OCI-LY7 (cell line): Measurements from ENCODE around the gene CTNNA3. TPM values are rescaled to one million over a fixed set of nuclear protein-coding genes. Genes with fewer than 3 reads are reported as not detected.

Experiments
- BruUV-seq: library from RNA; stranded (reverse); fragments of 400-500 nt; replicated peaks from 2 replicates; lab custom pipeline; 2021; lab: Mats Ljungman, UMichigan
- CTCF ChIA-PET: fragments of 300-600 bp; sonication (Branson Sonifier 250); formaldehyde crosslinking; loops from one replicate; lab custom pipeline; 2022; ENCODE audit warnings: antibody characterized with exemption; ENCODE audit not compliant: unreplicated experiment; lab: Charles Lee
- POLR2A ChIA-PET: fragments of 300-600 bp; sonication (Branson Sonifier 250); formaldehyde crosslinking; loops from one replicate; lab custom pipeline; 2022; ENCODE audit warnings: antibody characterized with exemption; lab: Charles Lee
- DNase-seq: peaks from one replicate; pipeline ENCODE4 v3.0.0-alpha.2; 2015; ENCODE audit warnings: low spot score
- H2AFZ ChIP-seq: fragments of 200-600 bp; sonication (generic), shearing (Covaris generic); 2 replicates; pipeline ENCODE4 v1.6.1; 2014; ENCODE audit warnings: mild to moderate bottlenecking, antibody characterized with exemption, low read length, moderate library complexity
- H3K27ac ChIP-seq: fragments of 200-600 bp; sonication (generic); 2 replicates; pipeline ENCODE4 v1.5.1; 2014; ENCODE audit warnings: mixed run types, low read depth, mild to moderate bottlenecking, moderate library complexity, low read length, inconsistent platforms; ENCODE audit not compliant: poor library complexity, severe bottlenecking
- H3K36me3 ChIP-seq: fragments of 200-600 bp; sonication (generic); 2 replicates; pipeline ENCODE4 v1.6.1; 2014; ENCODE audit warnings: mild to moderate bottlenecking, antibody characterized with exemption, low read length, moderate library complexity, mixed read lengths; ENCODE audit not compliant: insufficient read depth
- H3K4me1 ChIP-seq: fragments of 200-600 bp; sonication (generic); 2 replicates; pipeline ENCODE4 v1.5.1; 2014; ENCODE audit warnings: mild to moderate bottlenecking, low read length; ENCODE audit not compliant: insufficient read depth, poor library complexity, severe bottlenecking
- H3K4me2 ChIP-seq: fragments of 200-600 bp; sonication (generic); 2 replicates; pipeline ENCODE4 v1.6.1; 2014; ENCODE audit warnings: mild to moderate bottlenecking, low read length
- H3K4me3 ChIP-seq: fragments of 200-600 bp; sonication (generic); 2 replicates; pipeline ENCODE4 v1.5.1; 2014; ENCODE audit warnings: mild to moderate bottlenecking, low read depth, low read length; ENCODE audit not compliant: poor library complexity, severe bottlenecking
- H3K79me2 ChIP-seq: fragments of 200-600 bp; sonication (generic); 2 replicates; pipeline ENCODE4 v1.6.1; 2016; ENCODE audit warnings: low read depth, mild to moderate bottlenecking, low read length, moderate library complexity, mixed read lengths; ENCODE audit not compliant: insufficient read depth
- H3K9me2 ChIP-seq: fragments of 200-600 bp; sonication (generic); 2 replicates; pipeline ENCODE4 v1.6.1; 2016; ENCODE audit warnings: mild to moderate bottlenecking, low read length, mixed read lengths; ENCODE audit not compliant: insufficient read depth
- H3K9me3 ChIP-seq: fragments of 200-600 bp; sonication (generic); 2 replicates; pipeline ENCODE4 v1.6.1; 2014; ENCODE audit warnings: mild to moderate bottlenecking, mixed run types, low read length, mixed read lengths
- H4K20me1 ChIP-seq: fragments of 200-600 bp; sonication (generic); 2 replicates; pipeline ENCODE4 v1.6.1; 2014; ENCODE audit warnings: mild to moderate bottlenecking, antibody characterized with exemption, low read length, moderate library complexity, mixed read lengths; ENCODE audit not compliant: insufficient read depth
- EZH2phosphoT487 ChIP-seq: fragments of 200-600 bp; sonication (generic); IDR thresholded peaks from 2 replicates; pipeline ENCODE4 v1.6.1; 2018; ENCODE audit warnings: low read depth, borderline replicate concordance, mild to moderate bottlenecking, mixed run types, antibody characterized with exemption, low read length, moderate library complexity, mixed read lengths
- intact Hi-C: fragments of 100-400 bp; cut with micrococcal nuclease; formaldehyde crosslinking; loops from one replicate; pipeline ENCODE4 v1.10.0; 2022; ENCODE audit not compliant: unreplicated experiment
- total RNA-seq, 2 experiments: library from RNA; depleted of rRNA in 1 of 2; stranded (reverse); fragments of >200 nt in 1 of 2; shearing (Covaris generic) in 1 of 2; gene quantifications; 2 replicates each; pipeline ENCODE4 v1.2.3, GENCODE V29; 2014 to 2022
- TF ChIP-seq, protein P1 (sequence below): fragments of 200-600 bp; sonication (generic); conservative IDR thresholded peaks from 2 replicates; pipeline ENCODE4 v1.5.1; 2014; ENCODE audit warnings: mild to moderate bottlenecking, antibody characterized with exemption, low read length, moderate library complexity, mixed read lengths

Gene CTNNA3
- total RNA-seq, 2 experiments from 2014 or later, result not detected

DNA sequence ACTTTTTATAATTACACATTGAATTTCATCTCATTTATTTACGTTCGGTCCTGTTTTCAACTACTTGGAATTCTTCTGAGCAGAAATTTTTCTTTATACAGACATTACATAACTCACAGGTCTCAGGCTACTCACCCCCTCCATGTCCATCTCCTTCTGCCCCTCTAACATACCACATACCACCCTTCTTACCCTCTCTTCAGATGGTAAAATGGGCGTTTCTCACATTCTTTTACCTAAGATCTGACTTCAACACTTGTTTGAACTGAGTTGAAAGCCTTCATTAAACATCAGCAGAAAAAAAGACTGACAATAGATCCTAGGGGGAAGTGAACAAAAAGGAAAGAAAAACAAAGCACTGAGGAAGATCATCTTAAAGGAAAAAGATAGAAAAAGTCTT lies 309.7 kb downstream of the CTNNA3 start:
- DNase-seq, result no peak
- intact Hi-C loops, result no loop called here
- Histone ChIP-seq H3K36me3 (no peaks in the 10 kb centered on the region), H3K79me2 (no peaks in the 10 kb centered on the region), H3K9me3 (no peaks in the 10 kb centered on the region), H3K27ac (no peak overlapping the region), H4K20me1 (no peaks in the 10 kb centered on the region), H3K9me2 (no peaks in the 10 kb centered on the region), H3K4me1 (no peaks in the 10 kb centered on the region), H2AFZ (no peak overlapping the region), H3K4me3 (no peak overlapping the region), H3K4me2 (no peak overlapping the region)
- TF ChIP-seq, protein P1, sequence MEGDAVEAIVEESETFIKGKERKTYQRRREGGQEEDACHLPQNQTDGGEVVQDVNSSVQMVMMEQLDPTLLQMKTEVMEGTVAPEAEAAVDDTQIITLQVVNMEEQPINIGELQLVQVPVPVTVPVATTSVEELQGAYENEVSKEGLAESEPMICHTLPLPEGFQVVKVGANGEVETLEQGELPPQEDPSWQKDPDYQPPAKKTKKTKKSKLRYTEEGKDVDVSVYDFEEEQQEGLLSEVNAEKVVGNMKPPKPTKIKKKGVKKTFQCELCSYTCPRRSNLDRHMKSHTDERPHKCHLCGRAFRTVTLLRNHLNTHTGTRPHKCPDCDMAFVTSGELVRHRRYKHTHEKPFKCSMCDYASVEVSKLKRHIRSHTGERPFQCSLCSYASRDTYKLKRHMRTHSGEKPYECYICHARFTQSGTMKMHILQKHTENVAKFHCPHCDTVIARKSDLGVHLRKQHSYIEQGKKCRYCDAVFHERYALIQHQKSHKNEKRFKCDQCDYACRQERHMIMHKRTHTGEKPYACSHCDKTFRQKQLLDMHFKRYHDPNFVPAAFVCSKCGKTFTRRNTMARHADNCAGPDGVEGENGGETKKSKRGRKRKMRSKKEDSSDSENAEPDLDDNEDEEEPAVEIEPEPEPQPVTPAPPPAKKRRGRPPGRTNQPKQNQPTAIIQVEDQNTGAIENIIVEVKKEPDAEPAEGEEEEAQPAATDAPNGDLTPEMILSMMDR, result no peak
- TF ChIP-seq EZH2phosphoT487, result no peak
- POLR2A ChIA-PET, result interaction anchor here (1.0 kb wide), 1 partner anchor 8 kb away, joined by 6 read pairs; no protein-coding TSS in a partner anchor
- no TSS peak for BruUV-seq
- CTCF ChIA-PET, result no interaction called here

GRCh38 chr10:67385566-67385965 lies 310.4 kb downstream of the CTNNA3 start:
- Histone ChIP-seq H3K79me2 (no peaks in the 10 kb centered on the region), H4K20me1 (no peaks in the 10 kb centered on the region), H2AFZ (no peak overlapping the region), H3K9me3 (no peaks in the 10 kb centered on the region), H3K4me3 (no peak overlapping the region), H3K9me2 (no peaks in the 10 kb centered on the region), H3K36me3 (no peaks in the 10 kb centered on the region), H3K4me1 (no peaks in the 10 kb centered on the region), H3K4me2 (no peak overlapping the region), H3K27ac (no peak overlapping the region)
- POLR2A ChIA-PET, result interaction anchor here (1.0 kb wide), 1 partner anchor 8 kb away, joined by 6 read pairs; no protein-coding TSS in a partner anchor
- intact Hi-C loops, result no loop called here
- CTCF ChIA-PET, result no interaction called here
- DNase-seq, result no peak
- BruUV-seq, result no TSS peak
- TF ChIP-seq EZH2phosphoT487, result no peak
- TF ChIP-seq, protein P1, result no peak

GRCh38 chr10:67385089-67385488 lies 310.9 kb downstream of the CTNNA3 start:
- H3K9me2 ChIP-seq, result no peaks in the 10 kb centered on the region
- no peaks in the 10 kb centered on the region for H3K4me1 ChIP-seq
- no TSS peak for BruUV-seq
- no peak overlapping the region for H3K4me2 ChIP-seq
- intact Hi-C loops, result no loop called here
- ChIA-PET POLR2A (interaction anchor here (1.0 kb wide), 1 partner anchor 9 kb away, joined by 6 read pairs; no protein-coding TSS in a partner anchor), CTCF (no interaction called here)
- H3K9me3 ChIP-seq, result no peaks in the 10 kb centered on the region
- no peak overlapping the region for H3K27ac ChIP-seq
- no peak overlapping the region for H3K4me3 ChIP-seq
- H3K36me3 ChIP-seq, result no peaks in the 10 kb centered on the region
- H3K79me2 ChIP-seq, result no peaks in the 10 kb centered on the region
- H2AFZ ChIP-seq, result no peak overlapping the region
- H4K20me1 ChIP-seq, result no peaks in the 10 kb centered on the region
- no peak for DNase-seq
- TF ChIP-seq, protein P1, result no peak
- no peak for TF ChIP-seq EZH2phosphoT487
